Measurements from ENCODE around the gene HEPACAM.

GRCh38 chr11:124872280-124872679 is 63.6 kb downstream of the HEPACAM start:
- TF ChIP-seq CTCF (IDR thresholded peaks at IDR 0.05; ENCODE audit: borderline replicate concordance, extremely low read depth, low read length, poor library complexity, severe bottlenecking) (no peak), EZH2 (IDR thresholded peaks at IDR 0.05; ENCODE audit: borderline replicate concordance, low read depth, low read length, severe bottlenecking) (no peak)

Data from DND-41 (cell line).